GOT3 (cell line): ENCODE measurements around the gene DHX57.
"Not testable (repeated sequence)": the region's sequence is repeated elsewhere in the genome, so short reads cannot be mapped to it uniquely, and the experiment has no call there.

ENCODE experiments used
- DNase-seq: peaks from one replicate; lab custom pipeline; 2025; ENCODE audit warnings: mixed read lengths; lab: John Stamatoyannopoulos, UW

Gene DHX57

GRCh38 chr2:38863061-38863695 is 12.6 kb downstream of the DHX57 start:
- DNase-seq, result no peak

GRCh38 chr2:38862476-38862875 is 13.3 kb downstream of the DHX57 start:
- no peak for DNase-seq

DNA sequence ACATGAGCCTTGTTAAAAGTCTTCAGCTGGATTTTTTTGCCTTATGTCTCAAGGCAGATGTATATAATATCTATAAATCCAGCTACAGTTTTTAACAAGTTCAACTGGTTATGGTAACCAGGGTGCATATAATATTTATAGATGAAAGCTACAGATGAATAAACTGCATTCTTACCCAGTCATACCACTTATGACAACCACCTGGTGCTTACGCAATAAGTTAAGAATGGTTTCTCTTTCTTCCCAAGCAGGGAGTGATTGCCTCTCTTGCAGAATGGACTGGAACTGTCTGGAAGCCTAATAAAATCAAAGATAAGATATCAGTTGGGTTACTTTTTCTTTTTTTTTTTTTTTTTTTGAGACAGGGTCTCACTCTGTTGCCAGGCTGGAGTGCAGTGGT is 19.6 kb downstream of the DHX57 start:
- no peak for DNase-seq

GRCh38 chr2:38850045-38850444 is 25.7 kb downstream of the DHX57 start:
- DNase-seq, result no peak

GRCh38 chr2:38836791-38837190 is 38.9 kb downstream of the DHX57 start:
- DNase-seq, result no peak

DNA sequence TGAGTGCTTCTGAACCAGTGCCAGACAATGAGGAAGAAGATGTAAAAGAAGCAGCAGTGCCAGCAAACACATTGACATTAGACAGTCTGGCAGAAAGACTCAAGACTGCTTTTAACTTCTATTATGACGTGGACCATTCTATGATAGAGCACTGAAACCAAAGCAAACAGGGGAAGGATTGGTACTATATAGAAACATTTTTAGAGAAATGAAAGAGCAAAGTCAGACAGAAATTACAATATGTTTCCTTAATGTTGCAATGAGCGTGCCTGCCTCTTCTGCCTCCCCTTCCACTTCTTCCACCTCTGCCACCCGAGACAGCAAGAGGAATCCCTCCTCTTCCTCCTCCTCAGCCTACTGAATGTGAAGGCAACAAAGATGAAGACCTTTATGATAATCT is 39.7 kb downstream of the DHX57 start:
- no peak for DNase-seq

GRCh38 chr2:38835015-38835601 is 40.6 kb downstream of the DHX57 start:
- DNase-seq, result no peak

DNA sequence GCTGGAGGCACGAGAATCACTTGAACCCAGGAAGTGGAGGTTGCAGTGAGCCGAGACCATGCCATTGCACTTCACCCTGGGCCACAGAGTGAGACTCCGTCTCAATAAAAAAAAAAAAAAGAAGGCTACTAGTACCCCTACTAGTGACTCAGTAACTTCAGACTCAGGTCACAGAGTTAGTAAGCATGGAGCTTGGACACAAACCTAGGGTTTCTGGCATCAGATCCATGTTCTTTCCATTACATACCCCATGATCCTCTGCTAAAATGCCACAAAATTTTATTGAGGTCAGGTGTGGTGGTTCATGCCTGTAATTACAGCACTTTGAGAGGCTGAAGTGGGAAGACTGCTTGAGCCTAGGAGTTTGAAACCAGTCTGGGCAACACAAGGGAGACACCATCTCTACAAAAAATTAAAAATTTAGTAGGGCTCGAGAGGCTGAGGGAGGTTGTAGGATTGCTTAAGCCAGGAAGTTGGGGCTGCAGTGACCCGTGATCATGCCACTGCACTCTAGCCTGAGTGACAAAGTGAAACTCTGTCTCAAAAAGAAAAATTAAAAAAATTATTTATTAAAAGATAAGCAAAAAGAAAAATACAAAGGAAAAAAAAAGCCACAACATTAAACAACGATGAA is 45.1 kb downstream of the DHX57 start:
- no peak for DNase-seq

GRCh38 chr2:38829971-38830370 is 45.8 kb downstream of the DHX57 start:
- no peak for DNase-seq

DNA sequence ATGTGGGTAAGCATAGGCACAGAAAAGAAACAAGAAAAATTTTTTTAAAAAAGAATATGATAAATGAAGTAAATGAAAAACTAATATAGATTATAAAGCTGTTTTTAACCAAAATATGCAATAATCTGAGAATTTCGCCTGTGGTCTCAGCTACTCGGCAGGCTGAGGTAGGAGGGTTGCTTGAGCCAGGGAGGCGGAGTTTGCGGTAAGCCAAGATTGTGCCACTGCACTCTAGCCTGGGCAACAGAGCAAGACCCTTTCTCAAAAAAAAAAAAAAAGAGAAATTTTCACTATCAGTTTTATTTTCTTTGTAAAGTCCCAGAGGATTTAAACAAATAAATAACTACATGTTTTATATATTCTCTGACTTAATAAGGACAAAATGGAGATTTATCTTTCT is 47.3 kb downstream of the DHX57 start:
- DNase-seq, result no peak

DNA sequence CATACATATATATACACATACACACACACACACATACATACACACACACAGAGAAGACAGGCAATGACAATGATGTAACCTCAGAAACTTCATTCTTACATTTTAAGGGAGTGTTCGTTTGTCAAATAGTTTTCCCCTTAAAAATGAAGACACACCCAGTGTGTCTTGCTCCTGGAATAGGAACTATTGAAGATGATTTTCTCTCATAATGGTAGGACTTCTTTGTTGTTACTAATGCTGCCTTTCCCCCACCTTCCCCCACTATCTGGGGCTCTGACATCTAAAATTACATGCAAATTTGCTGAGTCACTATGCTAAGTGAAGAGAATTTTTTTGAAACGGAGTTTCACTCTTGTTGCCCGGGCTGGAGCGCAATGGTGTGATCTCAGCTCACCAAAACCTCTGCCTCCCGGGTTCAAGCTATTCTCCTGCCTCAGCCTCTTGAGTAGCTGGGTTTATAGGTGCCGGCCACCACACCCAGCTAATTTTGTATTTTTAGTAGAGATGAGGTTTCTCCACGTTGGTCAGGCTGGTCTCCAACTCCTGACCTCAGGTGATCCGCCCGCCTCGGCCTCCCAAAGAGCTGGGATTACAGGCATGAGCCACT is 48.1 kb downstream of the DHX57 start:
- not testable (repeated sequence) for DNase-seq

GRCh38 chr2:38825956-38826355 is 49.8 kb downstream of the DHX57 start:
- DNase-seq, result no peak

GRCh38 chr2:38824906-38825305 is 50.8 kb downstream of the DHX57 start:
- DNase-seq, result no peak

DNA sequence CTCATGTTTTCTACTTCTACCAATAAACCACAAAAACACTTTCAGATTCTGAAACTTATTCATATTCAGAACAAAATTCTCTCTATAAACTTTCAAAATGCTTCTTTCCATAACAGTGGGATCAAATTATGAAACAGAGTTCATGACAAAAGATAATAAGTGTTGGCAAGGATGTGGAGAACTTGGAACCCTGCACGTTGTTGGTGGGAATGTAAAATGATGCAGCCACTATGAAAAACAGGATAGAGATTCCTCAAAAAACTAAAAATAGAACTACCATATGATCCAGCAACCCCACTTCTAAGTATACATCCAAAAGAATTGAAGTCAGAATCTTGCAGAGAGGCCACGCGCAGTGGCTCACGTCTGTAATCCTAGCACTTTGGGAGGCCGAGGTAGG is 52.3 kb downstream of the DHX57 start:
- no peak for DNase-seq

- no peak for DNase-seq
Measured at GRCh38 chr2:38818565-38818964, 57.2 kb downstream of the DHX57 start.

GRCh38 chr2:38815936-38816335 is 59.8 kb downstream of the DHX57 start:
- DNase-seq, result no peak

DNA sequence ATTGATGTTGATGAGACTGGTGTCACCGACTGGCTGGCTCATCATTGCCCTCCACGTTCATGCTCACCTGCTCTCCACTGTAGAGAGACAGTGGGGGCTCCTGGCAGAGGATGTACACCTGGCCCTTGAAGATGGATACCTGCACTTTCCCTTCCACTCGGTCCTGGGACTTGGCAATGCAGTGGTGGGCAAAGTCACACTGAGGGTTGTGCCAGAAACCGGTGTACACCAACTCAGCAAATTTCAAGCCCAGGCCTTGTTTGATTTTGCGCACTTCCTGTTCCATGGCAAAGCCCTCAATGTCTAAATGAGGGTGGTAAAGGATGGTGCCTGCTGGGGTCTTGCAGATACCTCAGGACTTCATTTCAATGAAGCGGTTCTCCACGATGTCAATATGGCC is 65.2 kb downstream of the DHX57 start:
- DNase-seq, result no peak

DNA sequence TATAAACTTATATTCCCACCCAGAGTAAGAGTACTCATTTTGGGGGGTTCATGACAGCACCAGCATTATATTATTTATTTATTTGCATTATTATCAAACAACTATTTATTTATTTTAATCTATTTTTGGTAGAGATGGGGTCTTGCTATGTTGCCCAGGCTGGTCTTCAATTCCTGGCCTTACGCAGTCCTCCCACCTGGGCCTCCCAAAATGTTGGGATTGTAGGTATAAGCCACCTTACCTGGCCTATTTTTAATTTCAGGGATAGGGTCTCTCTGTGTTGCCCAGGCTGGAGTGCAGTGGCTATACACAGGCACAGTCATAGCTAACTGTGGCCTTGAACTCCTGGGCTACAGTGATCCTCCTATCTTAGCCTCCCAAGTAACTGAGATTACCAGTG is 67.1 kb downstream of the DHX57 start:
- DNase-seq, result no peak

GRCh38 chr2:38806733-38807059 is 69.0 kb downstream of the DHX57 start:
- DNase-seq, result no peak

- no peak for DNase-seq
Measured at GRCh38 chr2:38806015-38806732, 69.6 kb downstream of the DHX57 start.

DNA sequence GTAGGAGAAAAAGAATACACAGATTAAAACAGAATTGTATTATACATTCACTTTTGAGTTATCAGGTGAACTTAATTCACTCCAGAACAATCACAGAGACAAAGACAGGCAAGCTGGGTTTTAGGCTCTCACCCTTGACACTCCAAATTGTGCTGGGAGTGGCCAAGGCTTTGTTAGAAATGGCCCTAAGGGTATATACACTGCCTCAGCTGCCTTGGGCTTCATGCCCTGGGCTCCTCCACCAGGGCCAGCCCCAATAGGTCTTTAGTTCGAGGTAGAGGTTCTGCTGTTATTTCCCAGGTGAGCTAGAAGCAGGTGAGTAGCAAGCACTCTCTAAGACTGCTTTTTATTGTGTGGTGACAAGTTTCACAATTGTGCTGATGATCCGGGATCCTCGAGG is 77.8 kb downstream of the DHX57 start:
- DNase-seq, result no peak

- no peak for DNase-seq
Measured at GRCh38 chr2:38797250-38797676, 78.5 kb downstream of the DHX57 start.

- not testable (repeated sequence) for DNase-seq
Measured at GRCh38 chr2:38795016-38795415, 80.7 kb downstream of the DHX57 start.
